ENCODE measurements around the gene AOPEP. TPM values are rescaled to one million over a fixed set of nuclear protein-coding genes. Genes with fewer than 3 reads are reported as not detected.

AOPEP gene
- polyA plus RNA-seq, 3 donors, result 56.6 to 63.4 (median 60.7) TPM

DNA sequence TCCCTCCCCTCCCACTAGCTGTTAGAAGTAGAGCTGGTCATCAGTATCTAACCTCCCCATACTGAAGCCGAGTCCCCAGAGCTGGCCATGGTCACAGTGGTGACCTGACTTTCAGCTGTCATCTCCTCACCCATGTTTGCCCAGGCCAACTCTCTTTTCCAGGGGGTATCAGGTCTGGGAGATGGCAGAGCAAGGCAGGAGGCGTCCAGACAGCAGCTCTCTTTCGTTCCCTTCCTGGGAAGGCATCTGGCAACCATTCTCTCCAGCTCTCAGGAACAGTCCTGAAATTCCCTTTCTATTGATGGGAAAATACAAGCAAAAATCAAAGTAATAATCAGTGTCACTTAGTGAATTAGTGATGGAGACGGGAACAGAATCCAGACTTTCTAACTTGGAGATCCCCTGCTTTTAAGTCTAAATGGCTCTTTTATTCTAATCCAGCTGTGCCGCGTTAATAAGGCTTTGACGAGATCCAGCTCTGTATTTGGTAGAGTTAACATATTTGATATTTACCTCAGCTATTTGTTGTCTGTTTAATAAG, 21.3 kb upstream of the AOPEP start:
- no peak for DNase-seq (ENCODE audit: extremely low read depth in 1 of 11, low read depth in 9 of 11, low spot score in 4 of 11)

DNA sequence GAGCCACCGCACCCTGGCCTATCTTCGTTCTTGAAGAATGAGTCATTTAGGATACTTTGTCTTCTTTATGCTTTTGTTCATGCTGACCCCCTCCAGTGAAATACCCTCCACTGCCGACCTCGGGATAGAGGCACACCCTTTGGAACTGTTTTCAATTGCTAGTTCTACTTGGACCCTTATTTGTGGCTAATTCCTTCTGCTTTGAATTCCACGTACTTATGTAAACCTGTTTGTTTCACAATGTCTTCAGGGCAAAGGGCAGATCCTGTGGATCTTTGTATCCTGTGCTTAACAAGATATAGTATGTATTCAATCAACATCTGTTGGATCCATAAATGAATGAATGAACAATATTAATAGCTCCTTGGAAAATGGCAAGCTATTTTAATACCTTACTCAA, 19.6 kb upstream of the AOPEP start:
- no peak for DNase-seq (ENCODE audit: extremely low read depth in 1 of 11, low read depth in 9 of 11, low spot score in 4 of 11)

DNA sequence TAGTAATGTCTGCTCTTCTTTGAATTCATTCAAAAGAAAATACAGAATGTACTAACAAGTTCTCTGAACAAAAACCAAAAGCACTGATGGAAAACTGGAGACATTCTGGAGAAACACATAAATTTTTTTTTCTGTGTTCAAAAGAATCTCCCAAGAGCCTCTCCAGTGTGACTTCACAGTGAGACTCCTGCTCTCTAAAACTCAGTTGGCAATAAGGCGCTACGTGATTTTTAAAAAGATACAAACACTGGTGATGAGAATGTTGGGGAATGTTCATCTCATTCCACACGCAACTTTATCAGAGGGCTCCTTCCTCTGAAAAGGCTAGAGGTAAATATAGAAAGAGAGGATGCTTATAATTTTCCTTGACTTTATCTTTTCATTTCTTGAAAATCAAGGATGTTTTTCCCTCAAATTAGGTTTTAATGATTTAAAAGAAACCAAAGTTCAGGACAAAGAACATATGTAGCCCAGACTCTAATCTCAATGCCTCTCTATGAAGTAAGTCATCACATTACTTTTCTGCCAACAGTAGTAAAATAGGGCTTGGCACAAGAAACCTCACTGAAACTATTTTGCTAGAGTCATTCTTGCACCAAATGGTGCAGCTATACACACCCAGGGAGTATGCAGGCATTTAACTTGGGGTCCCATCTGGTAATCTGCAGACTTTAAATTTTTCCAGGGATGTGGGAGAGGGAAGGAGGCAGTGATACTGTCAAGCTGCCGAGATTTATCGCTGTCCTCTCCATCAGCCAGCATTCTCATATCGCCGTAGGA, 12.9 kb upstream of the AOPEP start:
- DNase-seq (ENCODE audit: extremely low read depth in 1 of 11, low read depth in 9 of 11, low spot score in 4 of 11), result no peak

- no peak for DNase-seq (ENCODE audit: extremely low read depth in 1 of 11, low read depth in 9 of 11, low spot score in 4 of 11)
These were observed 12.0 kb upstream of the AOPEP start for GRCh38 chr9:94714494-94714893.

DNA sequence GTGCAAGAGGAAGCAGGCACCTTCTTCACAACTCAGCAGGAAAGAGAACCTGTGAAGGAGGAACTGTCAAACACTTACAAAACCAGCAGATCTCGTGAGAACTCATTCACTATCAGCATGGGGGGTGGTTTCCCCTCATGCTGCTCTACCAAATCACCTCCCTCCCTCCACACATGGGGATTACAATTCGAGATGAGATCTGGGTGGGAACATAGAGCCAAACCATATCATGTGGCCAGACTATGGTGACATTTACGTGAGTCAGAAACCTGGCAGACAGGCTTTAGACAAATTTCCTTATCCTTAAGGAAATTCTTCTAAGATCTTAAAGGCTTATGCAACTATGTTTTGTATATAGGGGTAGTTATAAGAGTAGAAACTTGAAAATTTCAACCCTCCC, 8.7 kb upstream of the AOPEP start:
- DNase-seq (ENCODE audit: extremely low read depth in 1 of 11, low read depth in 9 of 11, low spot score in 4 of 11), result no peak

GRCh38 chr9:94718936-94719335, 7.6 kb upstream of the AOPEP start:
- DNase-seq (ENCODE audit: extremely low read depth in 1 of 11, low read depth in 9 of 11, low spot score in 4 of 11), result no peak

DNA sequence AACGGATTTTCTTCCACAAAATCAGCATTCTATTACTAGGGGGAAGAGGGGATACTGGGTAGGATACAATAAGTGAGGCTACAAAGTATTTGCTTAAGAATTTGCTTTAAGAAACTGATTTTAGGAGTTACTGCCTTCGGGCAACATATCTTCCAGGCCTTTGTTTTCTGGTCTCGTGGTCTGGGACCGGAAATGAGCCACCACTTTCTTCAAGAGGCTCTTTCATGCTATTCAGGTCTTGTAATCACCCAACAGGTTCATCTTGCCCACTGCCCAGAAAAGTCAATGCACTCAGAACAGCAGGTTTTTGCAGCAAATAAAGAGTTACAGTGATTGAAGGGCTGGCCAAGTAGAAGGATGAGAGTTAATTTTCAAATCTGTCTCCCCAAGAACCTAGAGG, 6.6 kb upstream of the AOPEP start:
- DNase-seq (ENCODE audit: extremely low read depth in 1 of 11, low read depth in 9 of 11, low spot score in 4 of 11), result no peak

GRCh38 chr9:94720846-94721549, 5.5 kb upstream of the AOPEP start:
- DNase-seq (ENCODE audit: extremely low read depth in 1 of 11, low read depth in 9 of 11, low spot score in 4 of 11), result no peak

DNA sequence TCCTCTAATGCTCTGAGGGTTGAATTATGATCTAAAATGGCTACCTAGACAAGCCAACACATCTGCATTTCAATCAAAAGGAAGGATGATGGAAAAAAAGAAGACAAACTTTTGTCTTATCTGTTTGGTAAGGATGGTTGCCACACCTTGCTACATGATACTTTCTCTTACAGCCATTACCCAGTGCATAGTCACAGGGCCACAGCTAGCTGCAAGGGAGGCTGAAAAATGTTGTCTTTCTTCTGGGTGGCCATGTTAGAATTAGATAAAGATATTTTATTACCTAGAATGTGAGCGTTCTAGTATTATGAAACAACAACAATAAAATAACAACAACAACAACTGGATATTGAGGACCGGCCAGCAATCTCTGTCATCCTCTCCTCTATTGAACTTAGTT, 4.7 kb upstream of the AOPEP start:
- no peak for DNase-seq (ENCODE audit: extremely low read depth in 1 of 11, low read depth in 9 of 11, low spot score in 4 of 11)

GRCh38 chr9:94725293-94725692, 1.2 kb upstream of the AOPEP start:
- no peak for DNase-seq (ENCODE audit: extremely low read depth in 1 of 11, low read depth in 9 of 11, low spot score in 4 of 11)

DNA sequence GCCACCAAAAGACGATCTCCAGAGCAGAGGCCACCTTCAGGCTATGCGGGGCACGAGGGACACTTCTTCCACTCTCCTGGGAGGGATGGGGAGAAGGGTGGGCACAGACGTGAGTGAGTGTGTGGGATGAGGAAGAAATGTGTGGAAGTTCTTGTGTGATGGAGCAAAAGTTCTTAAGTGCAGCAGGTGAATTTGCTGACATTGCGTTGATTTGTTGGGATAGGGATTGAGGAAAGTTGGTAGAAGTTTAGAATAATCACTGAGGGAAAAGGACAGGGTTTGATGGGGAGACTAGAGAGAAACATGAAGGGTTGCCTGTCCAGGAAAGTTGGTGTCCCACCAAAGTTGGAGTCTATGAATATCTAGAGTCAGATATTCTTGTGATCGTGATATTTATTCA, 2.2 kb downstream of the AOPEP start:
- no peak for DNase-seq (ENCODE audit: extremely low read depth in 1 of 11, low read depth in 9 of 11, low spot score in 4 of 11)

GRCh38 chr9:94729199-94729598, 2.7 kb downstream of the AOPEP start:
- DNase-seq (ENCODE audit: extremely low read depth in 1 of 11, low read depth in 9 of 11, low spot score in 4 of 11), result no peak

DNA sequence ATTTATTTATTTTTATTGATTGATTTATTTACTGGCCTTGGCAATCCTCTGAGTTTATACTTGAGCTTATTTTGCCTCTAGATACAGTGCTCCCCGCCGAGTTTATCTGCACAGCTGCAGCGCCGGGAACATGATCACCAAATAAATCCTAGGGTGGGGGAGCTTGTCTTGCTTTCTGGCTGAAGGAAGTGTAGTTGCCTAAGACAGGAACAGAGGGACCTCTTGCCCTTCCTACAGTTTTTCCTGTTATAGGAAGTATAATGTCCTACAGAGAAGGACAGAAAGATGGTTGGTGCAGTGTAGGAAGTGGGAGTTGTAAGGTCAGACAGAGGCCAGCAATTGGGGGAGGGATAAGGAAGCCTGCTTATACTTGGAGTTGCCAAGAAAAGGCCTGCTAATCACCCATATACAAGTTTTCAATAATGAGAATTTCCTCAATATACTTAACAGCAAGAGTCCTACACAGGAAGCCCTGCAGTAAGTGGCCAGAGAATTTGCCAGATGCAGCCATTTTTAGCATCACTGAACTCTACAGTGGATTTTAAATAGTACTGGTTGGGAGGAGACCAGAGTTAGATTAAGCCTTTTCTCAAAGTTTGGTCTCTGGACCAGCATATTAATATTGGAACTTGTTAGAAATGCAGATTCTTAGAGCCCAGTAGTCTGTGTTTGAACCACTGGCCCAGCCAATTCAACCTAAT, 7.7 kb downstream of the AOPEP start:
- DNase-seq (ENCODE audit: extremely low read depth in 1 of 11, low read depth in 9 of 11, low spot score in 4 of 11), result no peak

DNA sequence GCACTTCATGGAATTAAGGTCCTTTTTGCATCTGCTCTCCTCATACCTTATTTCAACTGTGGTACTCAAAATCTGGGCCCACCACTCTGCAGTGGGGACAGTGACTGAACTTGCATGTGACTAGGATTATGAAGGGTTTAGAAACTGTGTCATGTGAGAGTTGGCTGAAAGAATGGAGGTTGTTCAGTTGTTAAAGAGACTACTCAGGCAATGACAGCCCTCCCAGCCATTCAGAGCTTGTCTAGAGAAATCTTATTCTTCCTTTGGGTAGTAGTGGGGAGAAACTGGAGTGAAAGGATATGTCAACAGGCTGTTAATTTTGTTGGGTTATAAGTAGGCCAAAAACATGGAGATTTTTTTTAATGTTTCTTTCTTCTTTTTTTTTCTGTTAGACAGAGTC, 10.3 kb downstream of the AOPEP start:
- no peak for DNase-seq (ENCODE audit: extremely low read depth in 1 of 11, low read depth in 9 of 11, low spot score in 4 of 11)

GRCh38 chr9:94740145-94740840, 13.8 kb downstream of the AOPEP start:
- DNase-seq (ENCODE audit: extremely low read depth in 1 of 11, low read depth in 9 of 11, low spot score in 4 of 11), result no peak

DNA sequence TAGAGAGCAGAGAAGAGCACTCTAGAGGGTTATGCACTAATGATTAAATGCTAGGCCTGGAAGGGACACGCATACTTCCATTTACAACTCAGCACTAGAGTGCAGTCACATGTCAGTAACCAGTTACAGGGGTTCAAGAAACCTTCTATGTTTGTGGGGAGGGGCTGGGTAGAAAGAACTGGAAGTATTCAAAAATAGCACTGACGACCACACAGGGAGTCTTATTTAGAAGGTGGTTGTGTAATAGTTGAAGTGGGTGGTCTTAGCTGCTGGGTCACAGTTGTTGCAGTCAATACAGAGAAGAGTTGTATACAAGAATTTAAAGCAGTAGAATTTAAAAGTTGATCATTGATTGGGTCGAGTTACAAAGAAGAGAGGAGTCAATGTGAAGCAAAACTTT, 15.4 kb downstream of the AOPEP start:
- DNase-seq (ENCODE audit: extremely low read depth in 1 of 11, low read depth in 9 of 11, low spot score in 4 of 11), result no peak

DNA sequence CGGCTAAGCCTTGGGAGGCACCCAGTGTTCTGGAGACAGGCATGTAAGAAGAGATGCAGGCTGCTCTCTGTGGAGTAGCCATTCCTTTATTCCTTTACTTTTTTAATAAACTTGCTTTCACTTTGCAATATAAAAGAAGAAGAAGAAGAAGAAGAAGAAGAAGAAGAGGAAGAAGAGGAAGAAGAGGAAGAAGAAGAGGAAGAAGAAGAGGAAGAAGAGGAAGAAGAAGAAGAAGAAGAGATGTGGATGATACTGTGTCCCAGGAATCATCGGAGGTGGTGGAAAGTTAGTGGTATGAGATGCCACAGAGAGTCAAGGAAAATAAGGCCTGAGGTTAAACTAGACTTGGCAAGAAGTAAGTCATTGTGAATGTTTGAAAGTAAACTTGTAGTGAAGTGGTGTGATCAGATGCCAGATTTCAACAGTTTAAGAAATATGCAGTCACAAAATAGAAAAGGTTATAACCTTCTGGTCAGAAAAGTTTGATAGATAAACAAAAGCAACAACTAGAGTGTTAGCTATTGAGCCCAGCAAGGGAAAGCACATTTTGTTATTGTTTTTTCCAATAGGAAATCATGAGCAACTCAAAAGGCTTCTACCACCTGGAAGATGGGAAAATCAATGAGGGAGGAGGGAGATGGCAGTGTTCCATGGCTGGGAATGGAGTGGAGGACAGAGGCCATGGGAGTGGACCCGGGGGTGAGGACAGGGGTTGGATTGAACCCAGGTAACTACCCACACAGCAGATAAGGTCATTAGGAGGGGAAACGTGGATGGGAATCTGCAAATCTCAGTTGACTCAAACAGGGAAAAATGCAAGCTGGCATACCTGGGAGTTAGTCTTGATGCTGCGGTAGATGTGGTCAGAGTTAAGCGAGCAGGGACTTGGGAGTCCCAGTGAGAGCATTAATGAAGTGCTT, 16.8 kb downstream of the AOPEP start:
- DNase-seq (ENCODE audit: extremely low read depth in 1 of 11, low read depth in 9 of 11, low spot score in 4 of 11), result no peak

- no peak for DNase-seq (ENCODE audit: extremely low read depth in 1 of 11, low read depth in 9 of 11, low spot score in 4 of 11)
These were observed 19.5 kb downstream of the AOPEP start for GRCh38 chr9:94745806-94746540.
